GOT3 (cell line): ENCODE results near the gene IZUMO2.

ENCODE experiments used
- DNase-seq: peaks from one replicate; lab custom pipeline; 2025; ENCODE audit warnings: mixed read lengths; lab: John Stamatoyannopoulos, UW

IZUMO2 gene

DNA sequence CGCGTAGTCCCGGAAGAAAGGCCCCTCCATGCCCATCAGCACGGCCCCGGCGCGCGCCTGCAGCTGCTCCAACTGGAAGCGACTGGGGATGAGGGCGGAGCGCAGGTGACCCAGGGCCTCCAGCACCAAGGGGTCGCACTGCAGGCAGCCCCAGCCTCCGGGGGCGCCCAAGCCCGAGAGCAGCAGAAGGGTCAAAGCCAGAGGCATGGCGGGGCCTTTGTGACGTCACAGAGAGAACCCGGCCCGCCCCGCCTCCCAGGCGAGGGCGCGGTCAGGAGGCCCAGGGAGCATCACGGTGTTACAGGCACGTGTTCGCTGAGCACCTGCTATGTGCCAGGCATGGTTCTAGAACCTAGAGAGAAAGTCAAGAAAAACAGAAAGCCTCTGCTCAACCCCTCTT lies at the start of gene IZUMO2:
IZUMO2 (minus strand) TSS at position 294 of the 400 bp plus-strand sequence; CDS start at position 207, 87 bp downstream.
- no peak for DNase-seq

GRCh38 chr19:50210425-50210824 lies 47.3 kb upstream of the IZUMO2 start:
- no peak for DNase-seq

DNA sequence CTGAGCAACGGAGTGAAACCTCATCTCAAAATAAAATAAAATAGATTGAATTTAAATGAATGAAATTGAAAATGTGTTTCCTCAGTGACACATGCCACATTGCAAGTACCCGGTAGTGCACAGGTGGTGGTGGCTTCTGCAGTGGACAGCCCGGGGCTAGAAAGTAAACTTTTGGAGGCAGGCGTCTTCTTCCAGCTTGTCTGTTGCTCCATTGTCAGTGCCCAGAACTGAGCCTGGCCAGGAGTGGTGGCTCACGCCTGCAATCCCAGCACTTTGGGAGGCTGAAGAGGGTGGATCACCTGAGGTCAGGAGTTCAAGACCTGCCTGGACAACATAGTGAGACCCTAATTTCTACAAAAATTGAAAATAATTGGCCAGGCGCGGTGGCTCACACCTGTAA lies 46.0 kb upstream of the IZUMO2 start:
- no peak for DNase-seq

- DNase-seq: no peak
Observed at GRCh38 chr19:50207730-50208129, 44.6 kb upstream of the IZUMO2 start.

- no peak for DNase-seq
Observed at GRCh38 chr19:50206191-50206590, 43.1 kb upstream of the IZUMO2 start.

- DNase-seq: no peak
Observed at GRCh38 chr19:50205681-50206138, 42.6 kb upstream of the IZUMO2 start.

GRCh38 chr19:50204811-50205675 lies 42.0 kb upstream of the IZUMO2 start:
- no peak for DNase-seq

GRCh38 chr19:50204081-50204428 lies 41.0 kb upstream of the IZUMO2 start:
- DNase-seq: no peak

DNA sequence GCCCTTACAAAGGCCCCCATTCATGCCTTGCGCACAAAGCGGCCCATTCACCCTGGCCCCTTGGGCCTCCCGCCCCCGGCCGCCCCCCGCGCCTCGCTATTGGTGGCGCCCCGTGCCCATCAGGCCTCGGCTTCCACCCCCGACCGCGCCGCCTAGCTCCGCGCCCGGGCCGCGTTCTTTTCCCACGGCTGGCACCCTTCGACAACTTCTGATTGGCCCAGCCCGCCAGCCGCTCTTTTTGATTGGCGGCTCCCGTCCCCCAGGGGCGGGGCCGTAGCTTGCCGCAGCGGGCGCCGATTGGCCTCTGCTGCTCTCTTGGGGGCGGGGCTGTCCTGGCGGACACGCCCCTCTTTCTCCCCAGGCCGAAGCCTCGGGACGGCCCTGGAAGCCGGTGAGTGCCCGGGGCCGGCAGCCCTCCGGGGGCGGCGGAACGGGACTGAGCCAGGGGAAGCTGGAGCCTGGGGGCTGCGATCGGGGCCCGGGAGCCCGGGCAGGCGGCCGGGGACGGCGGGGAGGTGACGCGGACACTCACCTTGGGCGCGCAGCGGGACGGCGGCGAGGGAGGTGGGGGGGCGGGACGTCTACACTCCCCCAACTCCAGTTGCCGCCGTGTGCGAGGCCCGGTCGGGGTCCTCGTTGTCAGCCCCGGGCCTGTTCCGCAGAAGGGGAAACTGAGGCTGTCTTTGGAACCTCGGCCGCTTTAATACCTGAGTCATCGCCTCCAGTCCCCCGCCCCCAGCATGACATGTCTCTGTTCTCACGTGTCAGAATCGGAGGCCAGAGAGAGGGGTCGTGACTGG lies 40.4 kb upstream of the IZUMO2 start, which contains the start of gene MYH14:
MYH14 (plus strand) TSS at position 342 of the 800 bp plus-strand sequence. CDS start 6,744 bp downstream, outside the sequence.
- peak; percentile 21 for DNase-seq

GRCh38 chr19:50202962-50203280 lies 39.8 kb upstream of the IZUMO2 start:
- DNase-seq: no peak

GRCh38 chr19:50202386-50202785 lies 39.3 kb upstream of the IZUMO2 start:
- no peak for DNase-seq

DNA sequence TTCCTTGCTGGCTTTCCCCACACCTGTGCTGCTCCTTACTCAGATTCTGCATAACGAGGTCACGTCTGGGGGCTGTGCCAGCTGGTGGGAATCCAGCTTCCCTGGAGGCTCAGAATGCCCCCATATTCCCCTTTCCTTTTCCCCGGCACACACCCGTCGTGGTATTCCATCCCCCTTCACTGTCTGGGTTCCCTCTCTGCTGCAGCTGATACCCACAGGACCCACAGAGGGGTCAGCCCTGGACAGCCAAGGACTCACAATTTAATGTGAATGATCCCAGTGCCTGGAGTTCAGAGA lies 36.1 kb upstream of the IZUMO2 start:
- no peak for DNase-seq

- no peak for DNase-seq
Observed at GRCh38 chr19:50198431-50199258, 35.6 kb upstream of the IZUMO2 start.

- no peak for DNase-seq
Observed at GRCh38 chr19:50197348-50197747, 34.3 kb upstream of the IZUMO2 start.

DNA sequence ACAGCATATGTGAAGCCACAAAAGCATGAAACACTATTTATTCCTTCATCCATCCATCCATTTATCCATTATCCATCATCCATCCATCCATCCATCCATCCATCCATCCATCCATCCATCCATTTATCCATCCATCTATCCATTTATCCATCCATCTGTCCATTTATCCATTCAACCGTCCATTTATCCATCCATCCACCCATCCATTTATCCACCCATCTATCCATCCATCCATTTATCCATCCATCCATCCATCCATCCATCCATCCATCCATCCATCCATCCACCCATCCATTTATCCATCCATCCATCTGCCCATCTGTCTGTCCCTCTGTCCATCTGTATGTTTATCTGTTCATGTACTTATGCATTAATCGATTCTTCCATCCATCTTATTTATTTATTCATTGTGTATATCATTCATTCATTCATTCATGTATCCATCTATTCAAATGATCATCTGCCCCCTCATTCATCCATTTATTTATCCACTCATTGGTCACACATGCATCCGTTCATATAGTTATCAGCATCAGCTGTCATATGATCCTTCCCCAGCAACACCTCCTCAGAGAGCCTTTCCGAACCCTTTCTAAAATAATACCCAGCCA lies 33.3 kb upstream of the IZUMO2 start:
- no peak for DNase-seq

DNA sequence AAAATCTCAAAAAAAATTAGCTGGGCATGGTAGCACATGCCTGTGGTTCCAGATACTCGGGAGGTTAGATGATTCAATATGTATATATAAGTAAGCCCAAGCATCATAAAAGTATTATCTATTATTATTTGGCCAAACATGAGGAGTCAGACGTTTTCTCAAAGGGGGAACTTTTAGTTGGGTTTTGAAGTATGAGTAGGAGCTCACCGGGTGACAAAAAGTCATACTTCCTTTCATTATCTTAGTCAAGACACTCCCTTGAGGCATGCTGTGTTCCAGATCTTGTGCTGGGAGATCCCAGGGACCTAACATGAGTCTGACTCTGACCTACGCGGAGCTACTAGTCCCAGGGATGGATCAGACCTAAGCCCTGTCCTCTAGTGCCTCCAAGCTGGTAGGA lies 32.1 kb upstream of the IZUMO2 start:
- no peak for DNase-seq

DNA sequence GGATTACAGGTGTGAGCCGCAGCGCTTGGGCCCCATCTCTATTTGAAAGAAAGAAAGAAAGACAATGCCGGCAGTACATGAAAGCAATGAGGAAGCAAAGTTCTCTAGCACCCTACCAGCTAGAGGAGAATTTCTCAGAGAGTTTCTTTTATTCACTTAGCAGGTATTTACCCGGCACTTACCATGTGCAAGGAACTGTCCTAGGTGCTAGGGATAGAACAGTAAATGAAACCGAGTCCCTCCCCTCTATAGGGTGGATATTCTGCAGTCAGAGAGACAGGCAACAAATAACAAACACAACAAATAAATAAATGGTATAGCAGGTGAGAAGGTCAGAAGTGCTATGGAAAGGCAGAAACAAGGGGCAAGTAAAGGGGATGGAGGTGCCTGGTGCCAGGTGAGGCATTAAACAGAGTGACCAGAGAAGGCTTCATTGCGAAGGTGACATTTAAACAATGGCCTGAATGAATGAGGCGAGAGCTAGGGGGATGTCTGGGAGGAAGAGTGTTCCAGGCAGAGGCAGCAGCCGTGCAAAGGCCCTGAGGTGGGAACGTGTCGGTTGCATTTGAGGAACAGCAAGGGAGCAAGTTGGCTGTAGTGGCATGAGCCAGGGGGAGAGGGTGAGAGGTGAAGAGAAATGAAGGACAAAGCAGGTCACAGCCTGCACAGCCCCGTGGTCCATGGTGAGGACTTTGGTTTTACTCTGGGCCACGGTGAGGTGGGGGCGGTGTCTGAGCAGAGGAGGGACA lies 29.6 kb upstream of the IZUMO2 start:
- DNase-seq: no peak

GRCh38 chr19:50191216-50191615 lies 28.1 kb upstream of the IZUMO2 start:
- no peak for DNase-seq

GRCh38 chr19:50190439-50190891 lies 27.4 kb upstream of the IZUMO2 start:
- DNase-seq: no peak

DNA sequence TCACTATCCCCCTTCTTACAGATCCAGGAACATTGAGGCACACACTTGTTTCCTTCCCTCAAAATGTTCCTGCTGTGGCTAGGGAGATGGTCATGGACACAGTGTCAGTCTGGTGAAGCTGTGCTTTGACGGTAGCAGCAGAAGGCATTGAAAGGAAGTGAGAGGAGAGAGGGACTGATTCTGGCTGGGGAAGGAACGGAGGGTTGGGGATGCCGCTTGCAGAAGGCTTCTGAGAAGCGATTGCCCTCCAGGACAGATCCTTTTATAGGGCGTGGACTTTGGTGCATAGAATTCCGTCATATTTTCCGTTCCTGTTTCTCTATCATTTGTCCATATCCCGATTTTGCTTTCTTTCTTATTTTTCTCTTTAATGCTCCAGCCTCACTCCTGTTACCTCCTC lies 26.2 kb upstream of the IZUMO2 start:
- no peak for DNase-seq

GRCh38 chr19:50187937-50188336 lies 24.9 kb upstream of the IZUMO2 start:
- no peak for DNase-seq
